Stimulated activated CD4-positive, alpha-beta T cell treated with anti-CD3 and anti-CD28 coated beads, TNF-alpha, amount 100 ng/mL, for 4 hours (primary cell): ENCODE data around the gene TRAF2.
A peak's percentile ranks its signal among the peaks of the same experiment; 100 is the strongest.

Source experiments
- DNase-seq, 3 experiments: peaks; one replicate each; pipeline ENCODE4 v3.0.0-alpha.2; 2020; ENCODE audit warnings: low read depth in 3 of 3

Gene TRAF2

DNA sequence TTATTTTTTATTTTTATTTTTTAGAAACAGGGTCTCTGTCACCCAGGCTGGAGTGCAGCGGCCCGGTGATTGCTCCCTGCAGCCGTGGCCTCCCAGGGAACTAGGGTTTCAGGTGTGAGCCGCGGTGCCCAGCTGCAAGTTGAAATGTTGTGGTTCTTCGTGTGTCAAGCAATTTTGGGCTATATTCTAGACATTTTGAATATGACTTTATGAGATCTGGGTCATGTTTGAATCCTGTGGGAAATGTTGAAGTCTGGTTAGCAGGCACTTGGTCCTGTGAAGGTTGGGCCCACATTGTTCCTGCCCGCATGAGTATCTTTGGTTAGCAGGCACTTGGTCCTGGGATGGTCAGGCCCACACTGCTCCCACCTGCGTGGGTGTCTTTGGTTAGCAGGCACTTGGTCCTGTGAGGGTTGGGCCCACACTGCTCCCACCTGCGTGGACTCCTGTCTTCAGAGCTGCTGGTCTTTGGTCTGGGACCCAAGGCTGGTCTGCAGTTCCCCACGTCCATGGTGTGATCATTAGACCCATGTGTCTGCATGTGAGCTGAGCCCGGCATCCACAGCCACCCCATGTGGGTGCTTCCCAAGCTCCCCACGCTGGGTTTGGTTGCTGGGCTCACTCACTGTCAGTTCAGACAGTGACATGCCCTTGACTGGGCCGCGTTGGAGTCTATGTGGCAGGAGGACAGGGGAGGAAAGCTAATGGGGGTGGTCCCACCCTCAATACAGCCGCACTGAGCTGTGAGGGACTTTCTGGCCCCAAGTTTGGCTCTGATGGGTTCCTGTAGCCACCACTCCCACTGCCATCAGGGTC, 51.1 kb downstream of the TRAF2 start:
- no peak for DNase-seq

GRCh38 chr9:136939431-136939995, 53.2 kb downstream of the TRAF2 start:
- no peak for DNase-seq

DNA sequence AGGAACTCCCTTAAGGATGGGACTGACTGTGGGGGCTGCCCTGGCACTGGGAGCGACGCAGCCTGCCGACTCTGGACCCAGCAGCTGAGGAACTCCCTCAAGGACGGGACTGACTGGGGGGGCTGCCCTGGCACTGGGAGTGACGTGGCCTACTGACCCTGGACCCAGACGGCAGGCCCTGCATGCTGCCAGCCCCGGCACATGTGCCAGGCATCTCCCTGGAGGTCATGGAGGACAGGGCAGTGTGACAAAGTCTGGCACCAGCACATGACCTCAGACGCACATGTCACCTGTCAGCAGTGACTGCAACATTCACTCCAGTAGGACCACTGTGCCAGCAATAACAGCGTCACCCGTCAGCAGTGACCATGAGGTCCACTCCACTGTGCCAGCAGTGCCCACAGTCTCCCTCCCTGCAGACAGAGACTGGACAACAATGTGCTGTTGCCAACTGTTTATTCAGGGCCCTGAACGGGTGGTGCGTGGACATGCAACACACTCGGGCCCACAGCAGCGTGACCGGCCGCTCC, 53.7 kb downstream of the TRAF2 start:
- no peak for DNase-seq

- DNase-seq: no peak
Measured at GRCh38 chr9:136940526-136941230, 54.4 kb downstream of the TRAF2 start.

DNA sequence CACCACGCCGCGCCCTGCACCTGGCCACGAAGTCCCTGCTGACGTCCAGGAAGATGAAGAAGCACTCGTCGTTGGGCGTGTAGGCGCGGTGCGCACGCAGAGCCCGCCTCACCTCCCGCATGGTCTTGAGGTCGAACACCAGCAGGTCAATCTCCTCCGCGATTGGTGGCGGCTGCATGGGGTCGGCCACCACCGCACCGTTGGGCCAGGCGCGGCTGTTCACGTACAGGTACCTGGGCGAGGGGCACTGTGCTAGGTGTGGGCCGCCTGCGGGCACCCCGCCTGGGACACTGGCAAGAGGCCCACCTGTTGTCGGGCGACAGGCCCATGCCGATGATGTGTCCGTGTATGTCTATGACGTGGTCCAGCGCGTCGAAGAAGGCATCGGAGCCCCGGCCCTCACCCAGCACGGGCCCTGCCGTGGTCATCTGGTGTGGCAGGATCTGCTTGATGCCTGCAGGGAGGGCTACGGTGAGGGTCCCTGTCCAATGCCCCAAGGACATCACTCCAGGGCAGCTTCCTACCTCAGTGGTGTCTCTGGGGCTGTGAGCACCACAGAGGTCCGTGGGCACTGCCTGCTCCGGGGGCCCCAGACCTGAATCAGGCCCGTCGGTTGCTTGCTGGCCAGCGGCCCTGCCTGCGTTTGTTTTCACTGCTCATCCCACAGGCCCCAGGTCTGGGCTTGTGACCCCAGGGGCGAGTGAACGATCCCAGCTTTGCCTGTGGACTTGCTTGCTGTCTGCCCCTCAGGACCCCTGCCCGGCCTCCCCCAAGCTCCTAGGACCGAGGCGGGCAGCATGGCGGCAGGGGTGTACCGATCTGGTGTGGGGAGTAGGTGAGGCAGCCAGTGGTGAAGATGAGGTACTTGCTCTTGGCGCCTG, 55.2 kb downstream of the TRAF2 start:
- DNase-seq: no peak

DNA sequence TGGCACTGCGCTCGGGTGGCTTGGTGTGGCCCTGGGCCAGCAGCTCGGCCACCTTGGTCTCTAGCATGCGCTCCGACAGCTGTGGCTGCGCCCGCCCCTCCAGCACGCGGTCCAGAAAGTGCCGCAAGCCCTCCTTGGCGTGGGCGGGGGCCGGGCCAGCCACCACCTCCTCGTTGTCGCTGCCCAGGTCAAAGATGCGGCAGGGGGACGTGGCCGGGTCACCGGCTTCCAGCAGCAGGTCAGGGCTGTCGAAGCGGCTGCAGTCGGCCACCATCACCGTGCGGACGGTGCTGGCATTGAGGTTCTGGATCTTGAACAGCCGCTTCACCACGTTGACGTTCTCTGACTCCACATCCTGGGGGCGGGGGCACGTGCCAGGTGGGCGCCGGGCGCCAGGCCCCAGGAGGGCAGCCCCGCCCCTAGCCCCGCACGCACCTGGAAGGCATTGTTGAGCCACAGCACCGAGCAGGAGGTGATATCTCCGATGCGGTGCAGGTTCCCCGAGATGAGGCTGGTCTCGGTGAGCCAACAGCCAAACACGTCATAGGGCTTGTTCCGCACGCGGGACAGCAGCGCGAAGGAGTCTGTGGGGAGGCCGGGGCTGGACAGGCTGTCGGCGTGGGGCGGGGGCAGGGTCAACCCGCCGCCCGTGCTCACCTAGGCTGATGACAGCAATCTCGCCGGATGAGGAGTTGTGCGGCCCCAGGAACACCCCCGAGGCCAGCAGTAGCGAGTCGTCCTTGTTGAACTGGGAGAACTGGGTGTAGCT, 56.0 kb downstream of the TRAF2 start:
- no peak for DNase-seq

DNA sequence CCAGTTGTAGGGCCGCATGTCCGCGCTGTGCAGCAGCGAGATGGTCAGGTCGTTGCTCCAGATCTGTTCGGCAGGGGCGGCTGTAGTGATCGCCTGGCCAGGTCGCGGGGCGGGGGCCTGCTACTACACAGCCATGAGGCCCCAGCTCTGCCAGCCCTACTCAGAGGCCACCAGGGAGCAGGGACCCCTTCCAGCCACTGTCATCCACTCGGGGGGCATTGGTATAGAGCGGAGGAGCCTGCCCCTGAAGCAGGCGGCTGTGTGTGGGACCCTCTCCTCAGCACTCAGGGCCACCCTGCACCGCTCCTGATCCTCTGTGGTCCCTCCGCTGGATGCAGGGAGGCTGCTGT, 56.5 kb downstream of the TRAF2 start:
- DNase-seq: no peak

DNA sequence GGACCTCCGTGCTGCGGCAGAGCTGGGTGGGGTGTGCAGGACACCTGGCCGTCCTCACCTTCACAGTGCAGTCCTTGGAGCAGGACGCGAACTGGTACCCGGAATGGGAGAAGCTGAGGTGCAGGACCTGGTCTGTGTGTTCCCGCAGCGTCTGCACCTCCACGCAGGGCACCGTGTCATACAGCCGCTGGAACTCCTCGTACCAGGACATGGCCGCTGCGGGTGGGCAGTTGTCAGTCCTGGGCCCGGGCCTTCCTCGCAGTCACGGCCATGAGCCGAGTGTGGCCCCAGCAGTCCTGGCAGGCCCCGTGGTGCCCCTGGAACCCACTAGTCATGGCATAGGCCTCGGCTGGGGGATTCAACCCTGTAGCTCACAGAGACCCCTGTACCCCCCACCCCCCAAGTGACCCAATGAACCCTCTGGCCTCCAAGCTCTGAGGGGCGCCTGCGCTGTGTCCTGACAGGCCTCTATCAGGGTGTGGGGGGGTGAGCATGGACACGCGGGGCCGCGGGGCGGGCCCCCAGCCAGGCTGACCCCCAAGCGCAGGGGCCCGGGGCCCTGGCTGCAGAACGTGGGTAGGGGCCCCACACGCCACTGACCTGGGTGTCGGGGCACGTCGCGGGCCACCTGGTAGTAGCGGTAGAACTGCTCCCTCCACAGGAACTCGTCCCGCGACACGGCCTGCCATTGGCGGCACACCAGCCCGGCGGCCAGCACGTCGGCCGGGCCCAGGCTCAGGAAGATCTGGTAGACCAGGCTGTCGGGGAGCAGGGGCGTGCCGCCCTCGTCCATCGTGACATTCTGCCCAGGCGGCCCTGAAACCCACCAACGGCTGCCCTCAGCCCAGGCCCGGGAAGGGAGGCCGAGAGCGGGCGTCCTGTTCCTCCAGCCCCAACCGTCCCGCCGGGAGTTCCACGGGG, 57.2 kb downstream of the TRAF2 start:
- DNase-seq: peak in 1 of 3 experiments; percentile 17

GRCh38 chr9:136944212-136944518, 57.8 kb downstream of the TRAF2 start:
- no peak for DNase-seq

DNA sequence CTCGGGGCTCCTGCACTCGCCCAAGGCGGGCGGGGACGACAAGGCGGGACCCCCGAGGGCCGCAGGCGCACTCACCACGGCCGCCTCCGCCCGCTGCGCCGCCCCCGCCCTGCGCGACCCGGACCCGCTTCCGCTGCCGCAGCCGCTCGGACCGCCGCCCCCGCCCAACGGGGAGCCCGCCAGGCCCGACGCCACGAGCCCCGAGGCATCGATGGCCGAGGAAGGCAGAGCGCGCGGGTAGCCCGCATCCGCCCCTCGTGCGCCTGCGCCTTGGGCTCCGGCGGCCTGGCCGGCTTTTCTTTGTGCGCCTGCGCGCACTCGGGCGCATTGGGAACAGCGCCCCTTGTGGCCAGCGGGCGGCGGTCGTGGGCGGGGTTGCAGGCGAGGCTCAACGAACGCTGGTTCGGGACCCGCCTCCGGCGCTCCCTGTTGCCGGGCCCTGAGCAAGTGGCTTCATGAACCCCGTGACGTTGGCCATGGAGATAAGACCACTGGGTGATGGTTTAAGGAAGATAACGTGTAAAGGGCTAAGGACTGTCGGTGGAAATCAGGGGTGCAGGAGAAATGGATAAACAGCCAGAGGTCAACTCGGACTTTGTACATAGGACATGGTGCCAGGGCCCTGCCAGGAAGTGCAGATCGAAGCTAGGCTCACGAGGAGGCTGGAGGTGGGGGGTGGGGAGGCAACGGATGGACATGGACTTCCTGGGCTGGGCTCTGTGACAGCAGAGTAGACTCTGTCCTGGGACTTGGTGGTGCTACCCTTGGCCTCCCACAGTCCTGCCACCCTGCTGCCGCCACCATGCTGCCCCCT, 58.4 kb downstream of the TRAF2 start, which contains the start of the genes C8G and FBXW5:
C8G (plus strand) TSS at position 725 of the 814 bp plus-strand sequence; CDS start at position 803, 78 bp downstream.
FBXW5 (minus strand) TSS at position 220 of the 814 bp plus-strand sequence. CDS start 655 bp downstream, outside the sequence.
- peak; percentile 82 to 91 (median 90) for DNase-seq

DNA sequence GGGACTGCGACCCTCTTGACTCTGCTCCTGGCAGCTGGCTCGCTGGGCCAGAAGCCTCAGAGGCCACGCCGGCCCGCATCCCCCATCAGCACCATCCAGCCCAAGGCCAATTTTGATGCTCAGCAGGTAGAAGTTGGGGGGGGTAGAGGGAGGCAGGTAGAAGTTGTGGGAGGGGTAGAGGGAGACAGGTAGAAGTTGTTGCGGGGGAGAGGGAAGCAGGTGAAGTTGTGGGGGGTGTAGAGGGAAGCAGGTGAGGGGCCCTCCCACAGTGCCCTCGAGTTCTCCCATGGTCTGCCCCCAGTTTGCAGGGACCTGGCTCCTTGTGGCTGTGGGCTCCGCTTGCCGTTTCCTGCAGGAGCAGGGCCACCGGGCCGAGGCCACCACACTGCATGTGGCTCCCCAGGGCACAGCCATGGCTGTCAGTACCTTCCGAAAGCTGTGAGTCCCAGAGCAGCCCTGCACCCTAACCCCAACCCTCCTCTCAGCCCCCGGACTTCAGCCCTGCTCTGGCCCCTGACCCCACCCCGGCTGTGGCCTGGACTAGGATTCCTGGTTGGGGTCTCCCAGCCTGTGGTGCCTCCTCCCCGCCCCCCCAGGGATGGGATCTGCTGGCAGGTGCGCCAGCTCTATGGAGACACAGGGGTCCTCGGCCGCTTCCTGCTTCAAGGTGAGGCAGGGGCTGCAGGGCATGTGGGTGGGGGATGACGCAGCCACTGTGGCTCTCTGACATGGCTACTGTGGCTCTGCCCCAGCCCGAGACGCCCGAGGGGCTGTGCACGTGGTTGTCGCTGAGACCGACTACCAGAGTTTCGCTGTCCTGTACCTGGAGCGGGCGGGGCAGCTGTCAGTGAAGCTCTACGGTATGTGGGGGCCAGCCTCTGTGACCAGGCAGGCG, 59.3 kb downstream of the TRAF2 start:
- no peak for DNase-seq

GRCh38 chr9:136946228-136947027, 60.1 kb downstream of the TRAF2 start:
- no peak for DNase-seq

- DNase-seq: no peak
Measured at GRCh38 chr9:136947028-136947891, 60.9 kb downstream of the TRAF2 start.

GRCh38 chr9:136947955-136948510, 61.7 kb downstream of the TRAF2 start:
- no peak for DNase-seq

DNA sequence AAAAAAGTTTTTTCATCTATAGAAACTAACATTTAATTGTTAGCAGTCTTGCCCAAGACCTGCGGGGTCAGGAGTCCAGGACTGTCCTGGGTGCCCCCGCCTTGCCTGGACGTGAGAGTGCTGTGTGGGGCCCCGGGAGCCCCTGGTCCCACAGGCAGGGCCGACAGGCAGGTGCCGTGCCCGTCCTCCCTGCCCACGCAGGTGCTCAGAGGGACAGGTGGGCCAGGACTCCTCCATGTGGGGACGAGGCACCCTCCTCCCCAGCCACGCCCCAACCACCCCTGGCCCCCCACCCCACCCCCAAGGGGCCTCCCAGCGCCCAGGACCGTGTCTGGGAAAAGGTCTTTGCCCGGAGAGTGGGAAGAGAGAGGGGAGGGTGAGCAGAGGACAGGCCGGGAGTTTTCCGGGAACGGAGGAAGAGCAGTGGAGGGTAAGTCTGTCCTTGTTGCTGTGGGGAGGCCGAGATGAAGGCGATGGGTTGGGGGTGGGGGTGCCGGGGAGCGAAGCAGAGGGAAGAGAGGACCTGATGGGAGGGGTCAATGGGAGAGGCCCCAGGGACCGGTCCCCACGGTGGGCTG, 63.0 kb downstream of the TRAF2 start:
- no peak for DNase-seq
